PFSK-1 (cell line): ENCODE measurements around the gene DNAJC10.

Experiments used
- POLR2AphosphoS5 ChIP-seq: IDR thresholded peaks from 2 replicates; pipeline ENCODE4 v1.6.1; 2012; ENCODE audit warnings: low read depth, mild to moderate bottlenecking, control low read depth, low read length, moderate library complexity
- TAF1 ChIP-seq: IDR thresholded peaks from 2 replicates; pipeline ENCODE4 v1.6.1; 2012; ENCODE audit warnings: low read length, control low read depth, borderline replicate concordance; ENCODE audit not compliant: insufficient read depth
- TF ChIP-seq, protein P1 (sequence below), 2 experiments: IDR thresholded peaks; 2 replicates each; pipeline versions ENCODE4 v1.6.1 to v1.8.0; 2011 to 2012; ENCODE audit warnings: low read depth in 2 of 2, low read length in 2 of 2, control low read depth in 1 of 2, inconsistent platforms in 1 of 2, mild to moderate bottlenecking in 1 of 2, moderate library complexity in 1 of 2; ENCODE audit not compliant: insufficient read depth in 1 of 2

DNA sequence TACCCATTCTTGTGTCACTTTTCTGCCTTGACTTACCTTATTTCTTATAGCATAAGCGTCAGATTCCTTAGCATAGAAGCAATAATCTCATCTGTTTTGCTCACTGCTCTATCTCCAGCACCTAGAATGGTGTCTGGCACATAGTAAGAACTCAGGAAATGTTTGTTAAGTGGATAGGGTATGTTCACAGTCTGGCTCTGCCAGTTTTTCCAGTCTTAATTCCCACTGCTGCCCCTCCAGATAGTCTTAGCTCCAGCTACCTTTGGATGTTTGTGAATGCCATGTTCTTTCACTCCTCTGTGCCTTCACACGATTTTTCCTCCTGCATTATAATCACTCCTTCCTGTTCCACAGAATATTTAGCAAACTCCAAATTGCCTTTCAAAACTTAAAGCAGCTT is 29.0 kb downstream of the DNAJC10 start:
- TF ChIP-seq POLR2AphosphoS5 (no peak), TAF1 (no peak)
- TF ChIP-seq, protein P1, sequence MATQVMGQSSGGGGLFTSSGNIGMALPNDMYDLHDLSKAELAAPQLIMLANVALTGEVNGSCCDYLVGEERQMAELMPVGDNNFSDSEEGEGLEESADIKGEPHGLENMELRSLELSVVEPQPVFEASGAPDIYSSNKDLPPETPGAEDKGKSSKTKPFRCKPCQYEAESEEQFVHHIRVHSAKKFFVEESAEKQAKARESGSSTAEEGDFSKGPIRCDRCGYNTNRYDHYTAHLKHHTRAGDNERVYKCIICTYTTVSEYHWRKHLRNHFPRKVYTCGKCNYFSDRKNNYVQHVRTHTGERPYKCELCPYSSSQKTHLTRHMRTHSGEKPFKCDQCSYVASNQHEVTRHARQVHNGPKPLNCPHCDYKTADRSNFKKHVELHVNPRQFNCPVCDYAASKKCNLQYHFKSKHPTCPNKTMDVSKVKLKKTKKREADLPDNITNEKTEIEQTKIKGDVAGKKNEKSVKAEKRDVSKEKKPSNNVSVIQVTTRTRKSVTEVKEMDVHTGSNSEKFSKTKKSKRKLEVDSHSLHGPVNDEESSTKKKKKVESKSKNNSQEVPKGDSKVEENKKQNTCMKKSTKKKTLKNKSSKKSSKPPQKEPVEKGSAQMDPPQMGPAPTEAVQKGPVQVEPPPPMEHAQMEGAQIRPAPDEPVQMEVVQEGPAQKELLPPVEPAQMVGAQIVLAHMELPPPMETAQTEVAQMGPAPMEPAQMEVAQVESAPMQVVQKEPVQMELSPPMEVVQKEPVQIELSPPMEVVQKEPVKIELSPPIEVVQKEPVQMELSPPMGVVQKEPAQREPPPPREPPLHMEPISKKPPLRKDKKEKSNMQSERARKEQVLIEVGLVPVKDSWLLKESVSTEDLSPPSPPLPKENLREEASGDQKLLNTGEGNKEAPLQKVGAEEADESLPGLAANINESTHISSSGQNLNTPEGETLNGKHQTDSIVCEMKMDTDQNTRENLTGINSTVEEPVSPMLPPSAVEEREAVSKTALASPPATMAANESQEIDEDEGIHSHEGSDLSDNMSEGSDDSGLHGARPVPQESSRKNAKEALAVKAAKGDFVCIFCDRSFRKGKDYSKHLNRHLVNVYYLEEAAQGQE (IDR thresholded peaks at IDR 0.05; ENCODE audit: insufficient read depth in 1 of 2, low read depth in 2 of 2, low read length in 2 of 2) = no peak
